ENCODE results near the gene JUND. TPM values are rescaled to one million over a fixed set of nuclear protein-coding genes. Genes with fewer than 3 reads are reported as not detected.

Gene JUND
- 156 and 224 TPM in 2 replicates for total RNA-seq

DNA sequence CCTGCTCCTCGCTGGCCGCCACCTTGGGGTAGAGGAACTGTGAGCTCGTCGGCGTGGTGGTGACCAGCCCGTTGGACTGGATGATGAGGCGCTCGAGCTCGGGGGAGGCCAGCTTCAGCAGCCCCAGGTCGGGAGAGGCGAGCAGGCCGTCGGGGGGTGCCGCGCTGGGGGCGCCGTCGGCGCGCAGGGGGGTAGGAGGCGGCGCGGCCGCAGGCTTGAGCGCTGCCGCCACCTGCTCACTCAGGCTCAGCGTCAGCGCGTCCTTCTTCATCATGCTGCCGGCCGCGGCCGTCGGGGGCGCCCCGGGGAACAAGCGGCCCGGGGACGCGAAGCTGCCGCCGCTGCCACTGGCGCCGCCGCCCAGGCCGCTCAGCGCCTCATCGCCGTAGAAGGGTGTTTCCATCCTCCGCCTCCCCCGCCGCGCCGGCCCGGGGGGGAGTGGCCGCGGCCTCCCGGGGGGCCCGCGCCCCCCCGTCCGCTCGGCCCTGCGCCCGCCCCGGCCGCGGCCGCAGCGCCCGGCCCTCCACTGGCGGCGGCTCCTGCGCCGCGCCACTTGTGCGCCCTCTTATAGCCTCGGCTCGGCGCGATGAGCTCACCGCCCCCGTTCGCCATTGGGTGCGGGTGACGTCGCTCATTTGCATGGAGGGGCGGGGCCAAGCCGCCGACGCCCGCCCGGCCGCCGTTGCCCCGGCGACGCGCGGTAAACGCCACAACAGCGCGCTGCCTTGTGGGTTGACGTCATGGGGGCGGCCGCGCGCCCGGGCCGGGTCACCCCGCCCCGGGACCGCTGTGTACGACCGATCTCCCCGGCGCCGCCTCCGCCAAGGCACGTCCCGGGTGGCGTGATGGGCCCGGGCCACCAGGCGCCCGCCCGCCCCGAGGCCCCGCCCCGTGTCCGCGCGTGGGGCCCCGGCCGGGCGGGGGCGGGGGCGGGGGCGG is at the start of gene JUND:
Gene JUND (minus strand): TSS at position 541 of the 939 bp plus-strand sequence. CDS start 138 bp downstream, at position 403.

DNA sequence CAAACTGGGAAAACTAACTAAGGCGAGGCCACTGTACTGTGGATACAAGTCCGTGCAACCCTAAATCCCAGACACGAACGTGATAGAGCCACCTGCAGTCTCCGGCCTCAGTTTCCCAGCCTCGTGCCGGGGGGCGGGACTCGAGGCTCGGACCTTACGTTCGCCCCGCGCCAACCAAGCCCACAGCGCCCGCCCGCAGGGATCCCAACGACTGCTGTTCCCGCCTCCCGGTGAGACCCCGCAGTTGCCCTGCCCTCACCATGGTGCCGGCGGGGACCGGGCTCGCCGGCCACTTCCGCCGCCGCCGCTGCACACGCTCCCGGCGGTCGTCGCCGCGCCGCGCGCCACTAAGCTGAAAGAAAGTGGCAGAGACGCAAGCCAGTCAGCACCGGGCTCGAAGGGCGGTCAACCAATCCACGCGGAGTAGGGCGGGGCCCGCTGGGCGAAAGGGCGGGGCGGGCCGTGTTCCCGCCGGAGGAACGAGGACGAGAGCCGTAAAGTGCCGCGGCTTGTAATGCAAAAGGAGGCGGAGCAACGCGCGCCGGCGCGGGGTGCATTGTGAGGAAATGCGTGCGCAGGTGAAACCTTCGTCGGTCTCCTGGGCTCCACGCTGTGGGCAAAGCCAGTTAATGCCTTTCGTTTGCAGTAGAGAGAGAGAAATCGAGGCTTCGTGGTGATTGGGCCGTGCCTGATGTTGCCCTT is 41.5 kb upstream of the JUND start, which contains the start of gene LSM4:
Gene LSM4 (minus strand): TSS at position 318 of the 702 bp plus-strand sequence. CDS start 56 bp downstream, at position 262.

DNA sequence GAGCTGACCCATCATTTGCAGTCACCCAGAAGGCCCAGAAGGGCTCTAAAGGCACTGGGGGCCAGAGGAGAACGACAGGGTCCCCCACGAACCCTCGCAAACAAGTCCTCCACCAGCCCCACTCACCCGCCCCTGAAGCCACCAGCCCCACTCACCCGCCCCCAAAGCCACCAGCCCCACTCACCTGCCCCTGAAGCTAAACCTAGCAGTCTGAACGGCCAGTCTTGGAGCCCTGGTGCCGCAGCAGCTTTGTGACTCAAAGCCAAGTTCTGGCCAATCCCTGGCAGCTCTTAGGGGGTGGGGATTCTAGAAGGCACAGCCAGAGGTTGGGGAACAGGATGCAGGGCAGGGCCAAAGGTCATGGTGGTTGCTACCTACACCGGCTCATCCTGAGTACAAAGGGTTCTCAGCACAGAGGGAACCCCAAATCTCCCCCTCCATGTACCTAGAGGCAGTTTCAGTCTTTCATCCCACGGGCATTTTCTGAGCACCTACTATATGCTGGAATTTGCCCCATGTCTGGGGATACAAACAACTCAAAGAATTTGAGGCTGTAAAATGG is 7.1 kb downstream of the JUND start, which contains the start of gene IQCN:
Gene IQCN (minus strand): TSS at position 234 of the 562 bp plus-strand sequence. CDS start 4,974 bp downstream, outside the sequence.

Other genes with a start within 250 kb of the JUND start
- 0.15 and 0.33 TPM in 2 replicates for gene IL12RB1, start 194.7 kb downstream of the JUND start, total RNA-seq
- gene MAST3, start 183.8 kb downstream of the JUND start, total RNA-seq: 3.8 and 6.0 TPM in 2 replicates
- gene PIK3R2, start 128.5 kb downstream of the JUND start, total RNA-seq: 21.5 and 50.6 TPM in 2 replicates
- 17.2 and 23.0 TPM in 2 replicates for gene IFI30, start 107.8 kb downstream of the JUND start, total RNA-seq
- 6.7 and 9.3 TPM in 2 replicates for gene MPV17L2, start 88.4 kb downstream of the JUND start, total RNA-seq
- gene RAB3A, start 77.6 kb downstream of the JUND start, total RNA-seq: 2.0 and 5.5 TPM in 2 replicates
- gene PDE4C, start 55.2 kb downstream of the JUND start, total RNA-seq: 0.87 and 6.0 TPM in 2 replicates
- gene IQCN, start 7.2 kb downstream of the JUND start, total RNA-seq: 1.8 and 1.9 TPM in 2 replicates
- gene LSM4, start 41.5 kb upstream of the JUND start, total RNA-seq: 131 and 245 TPM in 2 replicates
- 39.9 and 82.7 TPM in 2 replicates for gene PGPEP1, start 59.0 kb upstream of the JUND start, total RNA-seq
- gene GDF15, start 104.5 kb upstream of the JUND start, total RNA-seq: 37.7 and 138 TPM in 2 replicates
- gene LRRC25, start 116.0 kb upstream of the JUND start, total RNA-seq: 0.15 and 0.50 TPM in 2 replicates
- 69.7 and 112 TPM in 2 replicates for gene SSBP4, start 137.8 kb upstream of the JUND start, total RNA-seq
- gene ISYNA1, start 156.5 kb upstream of the JUND start, total RNA-seq: 8.1 and 26.5 TPM in 2 replicates
- 12.9 and 18.7 TPM in 2 replicates for gene ELL, start 240.4 kb upstream of the JUND start, total RNA-seq

Data from smooth muscle cell of trachea (primary cell).